Endothelial cell of umbilical vein (primary cell): ENCODE measurements around the gene ADD1. TPM values are rescaled to one million over a fixed set of nuclear protein-coding genes. Genes with fewer than 3 reads are reported as not detected.

Experiments
- BruUV-seq: library from RNA; stranded (reverse); fragments of 400-500 nt; replicated peaks from 2 replicates; lab custom pipeline; 2021; lab: Mats Ljungman, UMichigan
- CTCF ChIA-PET: fragments of 300-600, 350-600 bp; sonication (Branson Sonifier 250); formaldehyde crosslinking; loops from one replicate; lab custom pipeline; 2021; ENCODE audit warnings: antibody characterized with exemption, inconsistent platforms; lab: Charles Lee
- POLR2A ChIA-PET: fragments of 300-600, 350-600 bp; sonication (Branson Sonifier 250); formaldehyde crosslinking; loops from one replicate; lab custom pipeline; 2021; ENCODE audit warnings: antibody characterized with exemption, inconsistent platforms; lab: Charles Lee
- DNase-seq: peaks from one replicate; pipeline ENCODE4 v3.0.0-alpha.2; 2011; ENCODE audit warnings: low read depth, low spot score
- FAIRE-seq: peaks from 2 replicates; lab custom pipeline; 2011; peaks lifted over from hg19 to GRCh38; lab: Jason Lieb, UNC
- H2AFZ ChIP-seq: 2 replicates; pipeline ENCODE4 v1.6.0; 2012; ENCODE audit warnings: low read depth, low read length, control low read depth, inconsistent platforms
- H3K27ac ChIP-seq: 2 replicates; pipeline ENCODE4 v1.5.1; 2011; ENCODE audit warnings: low read depth, mild to moderate bottlenecking, control low read depth, low read length, moderate library complexity; ENCODE audit not compliant: insufficient read depth
- H3K27me3 ChIP-seq, 2 experiments: 2 replicates each; pipeline versions ENCODE4 v1.6.0 to v1.6.1; 2011; ENCODE audit warnings: low read length in 2 of 2, mixed read lengths in 1 of 2; ENCODE audit not compliant: control insufficient read depth in 2 of 2, insufficient read depth in 2 of 2
- H3K36me3 ChIP-seq, 2 experiments: 2 replicates in 1 of 2; 3 replicates in 1 of 2; pipeline ENCODE4 v1.5.1; 2011; ENCODE audit warnings: low read length in 2 of 2, mild to moderate bottlenecking in 1 of 2, moderate library complexity in 1 of 2; ENCODE audit not compliant: control insufficient read depth in 2 of 2, insufficient read depth in 2 of 2; ENCODE audit errors: extremely low read depth in 1 of 2
- H3K4me1 ChIP-seq: 3 replicates; pipeline ENCODE4 v1.5.1; 2011; ENCODE audit warnings: mild to moderate bottlenecking, low read length; ENCODE audit not compliant: control insufficient read depth, insufficient read depth; ENCODE audit errors: extremely low read depth
- H3K4me2 ChIP-seq: 2 replicates; pipeline ENCODE4 v1.6.1; 2011; ENCODE audit warnings: low read length, control low read depth, mixed read lengths; ENCODE audit not compliant: insufficient read depth
- H3K4me3 ChIP-seq, 3 experiments: fragments of 200-600 bp in 1 of 3; sonication (generic), shearing (Covaris generic) in 1 of 3; replicated peaks in 1 of 3; 2 replicates each; pipeline ENCODE4 v1.5.1; 2011 to 2016; ENCODE audit warnings: control low read depth in 3 of 3, low read length in 3 of 3, mild to moderate bottlenecking in 2 of 3, inconsistent platforms in 1 of 3, low read depth in 1 of 3, moderate library complexity in 1 of 3; ENCODE audit not compliant: insufficient read depth in 1 of 3
- H3K79me2 ChIP-seq: 2 replicates; pipeline ENCODE4 v1.6.0; 2012; ENCODE audit warnings: low read length, inconsistent platforms; ENCODE audit not compliant: control insufficient read depth, insufficient read depth
- H3K9ac ChIP-seq: replicated peaks from 2 replicates; pipeline ENCODE3; 2011; ENCODE audit warnings: low read length, control low read depth; ENCODE audit not compliant: insufficient read depth; ENCODE audit errors: extremely low read depth
- H3K9me1 ChIP-seq: replicated peaks from 3 replicates; pipeline ENCODE4 v1.6.0; 2011; ENCODE audit warnings: mild to moderate bottlenecking, low read length; ENCODE audit not compliant: control insufficient read depth, insufficient read depth; ENCODE audit errors: extremely low read depth
- H3K9me3 ChIP-seq: replicated peaks from 2 replicates; pipeline ENCODE4 v1.5.1; 2012; ENCODE audit warnings: low read length, inconsistent platforms; ENCODE audit not compliant: control insufficient read depth, insufficient read depth
- H4K20me1 ChIP-seq: replicated peaks from 2 replicates; pipeline ENCODE3; 2011; ENCODE audit warnings: mild to moderate bottlenecking, low read length; ENCODE audit not compliant: control insufficient read depth, insufficient read depth; ENCODE audit errors: extremely low read depth
- CTCF ChIP-seq, 2 donors: IDR thresholded peaks; 1 replicate in 1 of 2; 2 replicates in 1 of 2; pipeline ENCODE4 v1.5.1; 2011; ENCODE audit warnings: low read length in 2 of 2, mild to moderate bottlenecking in 2 of 2, moderate library complexity in 2 of 2, control low read depth in 1 of 2, inconsistent platforms in 1 of 2, low read depth in 1 of 2; ENCODE audit not compliant: insufficient read depth in 1 of 2; ENCODE audit errors: extremely low read depth in 1 of 2
- EZH2 ChIP-seq: IDR thresholded peaks from 2 replicates; pipeline ENCODE4 v1.6.1; 2012; ENCODE audit warnings: borderline replicate concordance, low read depth, mild to moderate bottlenecking, moderate library complexity, low read length, inconsistent platforms; ENCODE audit not compliant: severe bottlenecking
- FOS ChIP-seq: IDR thresholded peaks from 2 replicates; pipeline ENCODE4 v1.6.1; 2011; ENCODE audit warnings: mild to moderate bottlenecking, low read length, moderate library complexity, borderline replicate concordance; ENCODE audit not compliant: insufficient read depth
- GATA2 ChIP-seq: IDR thresholded peaks from 2 replicates; pipeline ENCODE4 v1.7.0; 2011; ENCODE audit warnings: low read depth, mild to moderate bottlenecking, moderate library complexity, mixed read lengths, low read length; ENCODE audit not compliant: insufficient read length, insufficient read depth
- JUN ChIP-seq: IDR thresholded peaks from 2 replicates; pipeline ENCODE4 v1.6.1; 2011; ENCODE audit warnings: borderline replicate concordance, low read depth; ENCODE audit not compliant: insufficient read length, insufficient read depth
- MYC ChIP-seq: IDR thresholded peaks from one replicate; pipeline ENCODE4 v1.6.1; 2011; ENCODE audit warnings: mild to moderate bottlenecking, low read depth, low read length
- POLR2A ChIP-seq: IDR thresholded peaks from 2 replicates; pipeline ENCODE4 v1.6.1; 2012; ENCODE audit warnings: low read depth, mild to moderate bottlenecking, control low read depth, low read length
- POLR2AphosphoS5 ChIP-seq: IDR thresholded peaks from 2 replicates; pipeline ENCODE4 v1.6.1; 2012; ENCODE audit warnings: low read depth, mild to moderate bottlenecking, control low read depth, low read length, moderate library complexity; ENCODE audit not compliant: insufficient read depth
- dilution Hi-C: fragments of 300-500 bp; cut with MboI; formaldehyde crosslinking; loops from one replicate; pipeline ENCODE4 v1.15.0; 2019; ENCODE audit warnings: low sequenced_read_pairs; ENCODE audit not compliant: extremely low pct_ligation_motif_present
- intact Hi-C: fragments of 100-400 bp; cut with micrococcal nuclease; formaldehyde crosslinking; loops from one replicate; pipeline ENCODE4 v1.10.0; 2022
- polyA plus RNA-seq, 4 experiments: library from polyadenylated mRNA; depleted of rRNA in 3 of 4; stranded (reverse) in 3 of 4; unstranded in 1 of 4; fragments of >200 nt; gene quantifications; 2 replicates each; pipeline versions ENCODE4 v1.2.1 to v1.2.3, GENCODE V29; 2011 to 2012; ENCODE audit warnings: missing spikeins in 1 of 4
- total RNA-seq: library from RNA; stranded (reverse); gene quantifications from 2 replicates; pipeline ENCODE4 v1.2.3, GENCODE V29; 2021
- TF ChIP-seq, protein P1 (sequence below): IDR thresholded peaks from 2 replicates; pipeline ENCODE4 v1.6.1; 2011; ENCODE audit not compliant: insufficient read depth, insufficient read length

The ADD1 gene
- total and polyA plus RNA-seq, 2 donors (not counting 3 experiments of a cell fraction or from before 2014, with no cell fraction given): 219 to 305 TPM

DNA sequence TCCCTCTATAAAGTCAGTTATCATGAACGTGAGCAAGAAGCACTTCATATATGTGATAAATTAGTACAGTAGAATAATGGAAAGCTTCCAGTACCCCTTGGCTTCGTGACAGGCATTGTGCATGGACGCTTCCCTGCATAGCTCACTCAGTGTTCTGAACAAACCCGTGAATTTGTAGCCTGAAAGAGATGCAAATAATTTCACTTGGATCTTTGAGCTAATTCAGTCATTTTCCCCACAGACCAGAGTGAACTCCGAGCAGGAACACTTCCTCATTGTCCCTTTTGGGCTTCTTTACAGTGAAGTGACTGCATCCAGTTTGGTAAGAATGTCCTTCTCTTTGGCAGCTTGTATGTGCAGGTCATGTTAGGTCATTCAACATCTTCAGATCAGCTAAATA lies 50.1 kb downstream of the ADD1 start:
- H3K9ac ChIP-seq: no peak overlapping the region
- BruUV-seq: no TSS peak
- no peak overlapping the region for H3K4me2 ChIP-seq
- FAIRE-seq: no peak
- H3K79me2 ChIP-seq: peaks cover 3% of the 10 kb centered on the region
- TF ChIP-seq FOS: no peak
- no peak for TF ChIP-seq EZH2
- no peak for TF ChIP-seq POLR2AphosphoS5
- TF ChIP-seq JUN: no peak
- CTCF ChIA-PET: interaction anchor here (0.8 to 1.0 kb wide), 2 partner anchors 8 to 36 kb away, joined by 3 read pairs; no protein-coding TSS in a partner anchor
- no peaks in the 10 kb centered on the region for H3K4me1 ChIP-seq
- no peaks in the 10 kb centered on the region for H3K27me3 ChIP-seq
- H2AFZ ChIP-seq: no peak overlapping the region
- no peaks in the 10 kb centered on the region for H3K9me3 ChIP-seq
- no peak overlapping the region for H3K4me3 ChIP-seq
- peaks cover 12 to 23% of the 10 kb centered on the region in 2 experiments for H3K36me3 ChIP-seq
- no peaks in the 10 kb centered on the region for H4K20me1 ChIP-seq
- dilution Hi-C loops (no loop called here), intact Hi-C loops (no loop called here)
- no peak overlapping the region for H3K27ac ChIP-seq
- peak; percentile 74 for DNase-seq
- no peaks in the 10 kb centered on the region for H3K9me1 ChIP-seq
- POLR2A ChIA-PET: no interaction called here

- intact Hi-C loops (no loop called here), dilution Hi-C loops (no loop called here)
- Histone ChIP-seq H3K36me3 (peaks cover 26 to 40% of the 10 kb centered on the region in 2 experiments), H2AFZ (no peak overlapping the region), H3K9me1 (no peaks in the 10 kb centered on the region), H3K27ac (no peak overlapping the region), H3K79me2 (no peaks in the 10 kb centered on the region), H3K9ac (no peak overlapping the region), H3K4me2 (no peak overlapping the region), H3K4me3 (no peak overlapping the region), H3K4me1 (peaks cover 18% of the 10 kb centered on the region), H3K27me3 (no peaks in the 10 kb centered on the region), H4K20me1 (no peaks in the 10 kb centered on the region), H3K9me3 (no peaks in the 10 kb centered on the region)
- ChIA-PET POLR2A (no interaction called here), CTCF (no interaction called here)
- no peak for DNase-seq
- TF ChIP-seq GATA2: no peak
- no peak for TF ChIP-seq POLR2A
- TF ChIP-seq, protein P1, sequence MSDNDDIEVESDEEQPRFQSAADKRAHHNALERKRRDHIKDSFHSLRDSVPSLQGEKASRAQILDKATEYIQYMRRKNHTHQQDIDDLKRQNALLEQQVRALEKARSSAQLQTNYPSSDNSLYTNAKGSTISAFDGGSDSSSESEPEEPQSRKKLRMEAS: no peak
- no peak for TF ChIP-seq FOS
- TF ChIP-seq EZH2: no peak
- TF ChIP-seq CTCF (IDR thresholded peaks at IDR 0.05; ENCODE audit: extremely low read depth in 1 of 2, insufficient read depth in 1 of 2, low read depth in 1 of 2, low read length in 2 of 2): no peak
- TF ChIP-seq POLR2AphosphoS5: no peak
- TF ChIP-seq JUN: no peak
- no peak for TF ChIP-seq MYC
- BruUV-seq: no TSS peak
- FAIRE-seq: no peak
These were observed 54.4 kb downstream of the ADD1 start for GRCh38 chr4:2898001-2898400.
